COLO668 (cell line): ENCODE data around the gene PTPRO.

Source experiments
- DNase-seq: peaks from one replicate; lab custom pipeline; 2025; ENCODE audit not compliant: unreplicated experiment; lab: John Stamatoyannopoulos, UW

Gene PTPRO

GRCh38 chr12:15522574-15523187 is 200.4 kb downstream of the PTPRO start:
- DNase-seq, result no peak

- DNase-seq, result no peak
These were observed 203.1 kb downstream of the PTPRO start for GRCh38 chr12:15525441-15525840.

DNA sequence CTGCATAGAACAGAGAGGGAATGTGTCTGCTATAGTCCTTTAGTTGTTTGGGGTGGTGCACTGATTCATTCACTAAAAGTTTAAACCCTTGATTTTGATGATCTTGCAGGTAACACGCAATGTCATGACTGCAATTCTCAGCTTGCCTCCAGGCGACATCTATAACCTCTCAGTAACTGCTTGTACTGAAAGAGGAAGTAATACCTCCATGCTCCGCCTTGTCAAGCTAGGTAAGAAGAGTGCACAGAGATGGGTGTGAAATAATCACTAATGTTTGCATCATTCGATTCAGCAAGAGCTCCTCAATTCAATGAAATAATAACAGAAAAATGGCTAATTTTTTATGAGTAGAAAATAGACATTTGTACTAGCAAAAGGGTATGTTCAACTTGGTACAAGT is 203.7 kb downstream of the PTPRO start:
- no peak for DNase-seq

GRCh38 chr12:15527201-15528080 is 205.1 kb downstream of the PTPRO start:
- no peak for DNase-seq

GRCh38 chr12:15528666-15529065 is 206.4 kb downstream of the PTPRO start:
- DNase-seq, result no peak

DNA sequence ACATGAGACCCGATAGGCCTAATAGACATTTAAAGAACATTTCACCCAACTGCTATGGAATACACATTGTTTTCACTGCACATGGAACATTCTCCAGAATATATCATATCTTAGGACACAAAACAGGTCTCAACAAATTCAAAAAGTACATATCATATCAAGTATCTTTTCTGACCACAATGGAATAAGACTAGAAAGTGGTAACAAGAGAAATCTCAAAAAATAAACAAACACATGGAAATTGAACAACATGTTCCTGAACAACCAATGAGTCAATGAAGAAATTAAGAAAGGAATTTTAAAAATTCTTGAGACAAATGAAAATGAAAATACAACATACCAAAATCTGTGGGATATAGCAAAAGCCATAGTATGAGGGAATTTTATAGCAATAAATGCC is 208.1 kb downstream of the PTPRO start:
- DNase-seq, result no peak

DNA sequence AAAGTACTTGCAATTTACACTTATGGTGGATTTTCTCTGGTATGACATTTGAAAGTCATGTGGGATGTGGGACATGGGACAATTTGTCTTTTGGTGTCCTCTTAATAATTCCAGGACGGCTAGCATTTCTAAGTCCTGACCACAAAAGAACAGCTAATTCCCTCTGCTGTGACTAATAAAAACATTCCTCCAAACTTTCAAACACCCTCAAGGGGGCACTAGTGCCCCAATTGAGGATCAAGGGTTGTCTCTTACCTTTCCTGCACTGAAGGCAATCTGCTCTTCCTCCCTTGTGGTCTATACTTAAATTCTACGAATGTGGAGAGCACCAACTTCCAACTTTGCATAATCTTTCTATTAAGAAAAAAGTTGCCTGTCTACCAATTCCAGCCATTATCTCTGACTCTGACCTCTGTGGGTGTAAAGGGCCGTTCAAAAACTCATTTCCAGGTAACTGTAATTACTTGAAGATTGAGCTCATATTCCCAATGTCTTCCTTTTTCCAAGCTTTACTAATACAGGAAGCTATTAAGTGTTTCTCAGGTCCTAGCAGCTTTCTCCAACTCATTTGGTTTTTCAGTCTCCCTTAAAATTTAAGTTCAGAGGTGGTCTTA is 210.2 kb downstream of the PTPRO start:
- no peak for DNase-seq

DNA sequence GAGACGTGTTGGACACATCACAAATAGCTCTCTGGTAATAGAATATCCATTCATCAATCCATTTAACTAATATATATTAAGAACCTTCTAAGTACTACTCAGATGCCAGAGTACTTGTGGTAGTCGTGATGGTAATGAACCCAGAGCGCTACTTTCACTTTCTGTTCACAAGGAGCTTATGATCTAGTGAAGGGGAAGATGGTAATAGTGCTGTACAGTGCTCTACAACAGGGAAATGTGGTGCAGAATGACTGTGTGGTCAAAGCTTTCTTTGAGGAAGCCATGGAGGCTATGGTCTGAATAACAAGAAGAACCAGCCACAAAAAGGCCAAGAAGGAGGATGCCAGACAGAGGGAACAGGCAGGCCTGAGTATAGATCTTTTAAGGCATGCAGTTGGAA is 212.0 kb downstream of the PTPRO start:
- DNase-seq, result no peak

GRCh38 chr12:15534874-15535273 is 212.6 kb downstream of the PTPRO start:
- DNase-seq, result no peak

- DNase-seq, result no peak
These were observed 213.1 kb downstream of the PTPRO start for GRCh38 chr12:15535352-15535781.

GRCh38 chr12:15536446-15536845 is 214.1 kb downstream of the PTPRO start:
- DNase-seq, result no peak

GRCh38 chr12:15538881-15539280 is 216.6 kb downstream of the PTPRO start:
- DNase-seq, result no peak

DNA sequence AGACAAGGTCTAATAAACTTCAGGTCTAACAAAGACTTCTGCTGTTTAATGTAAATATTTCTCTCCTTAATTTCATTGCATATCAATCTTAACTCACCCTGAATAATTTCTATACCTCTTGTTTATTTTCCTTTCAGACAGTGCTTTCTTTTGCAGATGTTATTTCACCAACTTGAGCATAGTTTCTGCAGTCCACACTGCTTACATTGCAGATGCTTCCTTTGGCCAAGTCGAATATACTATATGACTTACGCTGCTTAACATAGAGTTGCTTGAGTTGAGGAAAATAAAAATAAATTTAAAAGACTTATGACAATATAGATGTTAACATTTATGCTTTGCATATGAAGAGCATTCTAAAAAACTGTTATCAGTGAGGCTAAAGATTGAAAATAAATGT is 217.7 kb downstream of the PTPRO start:
- no peak for DNase-seq

GRCh38 chr12:15540469-15540872 is 218.2 kb downstream of the PTPRO start:
- no peak for DNase-seq

DNA sequence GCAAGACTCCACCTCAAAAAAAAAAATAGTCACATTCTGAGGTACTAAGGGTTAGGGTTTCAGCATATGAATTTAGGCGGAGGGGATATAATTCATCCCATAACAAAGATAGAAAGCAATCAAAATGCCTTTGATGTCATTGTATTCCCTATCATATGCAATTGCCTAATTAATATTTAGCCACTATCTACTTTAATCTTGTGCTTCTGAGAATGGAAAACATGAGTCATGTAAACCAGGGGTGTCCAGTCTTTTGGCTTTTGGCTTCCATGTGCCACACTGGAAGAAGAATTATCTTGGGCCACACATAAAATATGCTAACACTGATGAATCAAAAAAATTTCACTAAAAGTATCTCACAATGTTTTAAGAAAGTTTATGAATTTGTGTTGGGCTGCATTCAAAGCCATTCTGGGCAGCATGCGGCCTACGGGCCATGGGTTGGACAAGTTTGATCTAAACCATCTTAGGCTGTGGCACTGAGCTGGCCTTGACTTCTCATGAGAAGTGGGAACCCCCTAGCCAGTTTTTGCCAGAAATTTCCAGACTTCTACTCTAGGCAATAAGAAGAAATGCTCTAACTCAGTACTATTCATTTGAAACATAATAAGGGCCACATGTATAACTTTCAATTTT is 219.8 kb downstream of the PTPRO start:
- no peak for DNase-seq

GRCh38 chr12:15543347-15543746 is 221.0 kb downstream of the PTPRO start:
- DNase-seq, result no peak

DNA sequence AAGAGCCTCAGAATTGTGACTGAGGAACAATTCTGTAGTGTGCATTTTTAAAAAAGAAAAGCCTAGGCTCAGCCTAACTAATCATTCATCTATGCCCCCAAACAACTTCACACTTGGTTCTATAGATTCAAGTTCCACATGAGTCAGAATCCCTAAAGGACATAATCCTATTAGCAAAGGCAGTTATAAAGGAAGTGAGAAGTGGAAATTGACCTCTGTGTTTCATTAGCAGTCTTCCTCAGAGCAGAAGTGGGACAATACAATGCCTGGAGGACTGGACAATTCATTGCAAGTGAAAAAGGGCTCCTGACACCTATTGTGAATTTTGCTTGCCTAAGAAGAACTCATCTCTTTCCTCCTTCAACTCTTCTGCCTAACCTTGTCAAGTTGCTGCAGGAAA is 222.3 kb downstream of the PTPRO start:
- DNase-seq, result no peak

DNA sequence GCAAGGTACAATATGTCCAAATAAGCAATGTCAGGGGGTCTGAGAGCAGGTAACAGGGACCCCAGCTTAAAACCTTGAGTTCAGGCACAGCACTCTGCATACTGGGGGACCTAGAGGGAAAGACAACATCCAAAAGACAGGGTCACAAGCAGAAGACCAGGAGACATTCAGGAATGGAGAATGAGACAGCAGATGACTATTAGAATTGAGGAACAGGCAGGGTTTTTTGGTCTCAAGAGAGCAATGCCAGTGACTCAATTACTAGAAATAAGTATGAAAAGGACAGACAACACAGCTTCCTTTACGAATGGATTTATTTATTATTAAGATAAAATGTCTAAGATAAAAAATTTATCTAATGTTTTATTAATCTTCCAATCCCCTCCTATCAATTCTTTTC is 223.0 kb downstream of the PTPRO start:
- DNase-seq, result no peak

GRCh38 chr12:15546102-15546701 is 223.9 kb downstream of the PTPRO start:
- DNase-seq, result no peak

DNA sequence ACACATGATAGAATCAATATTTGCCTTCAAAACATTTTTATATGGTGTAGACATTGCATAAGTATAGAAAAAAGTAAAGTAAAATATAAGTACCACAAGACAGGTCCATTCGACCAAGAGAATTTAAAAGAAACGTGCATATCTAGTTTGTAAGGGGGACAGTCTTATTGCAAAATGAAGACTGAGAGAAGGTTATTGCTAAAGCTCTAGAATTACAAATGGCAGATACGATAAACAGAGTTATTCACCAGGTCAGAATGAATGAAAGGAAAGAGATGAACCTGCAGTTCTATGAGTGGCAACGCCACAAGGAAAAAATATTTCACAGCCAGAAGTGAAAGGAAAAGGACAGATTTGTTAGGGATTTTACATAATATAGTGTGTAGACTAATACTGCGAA is 224.8 kb downstream of the PTPRO start:
- no peak for DNase-seq

DNA sequence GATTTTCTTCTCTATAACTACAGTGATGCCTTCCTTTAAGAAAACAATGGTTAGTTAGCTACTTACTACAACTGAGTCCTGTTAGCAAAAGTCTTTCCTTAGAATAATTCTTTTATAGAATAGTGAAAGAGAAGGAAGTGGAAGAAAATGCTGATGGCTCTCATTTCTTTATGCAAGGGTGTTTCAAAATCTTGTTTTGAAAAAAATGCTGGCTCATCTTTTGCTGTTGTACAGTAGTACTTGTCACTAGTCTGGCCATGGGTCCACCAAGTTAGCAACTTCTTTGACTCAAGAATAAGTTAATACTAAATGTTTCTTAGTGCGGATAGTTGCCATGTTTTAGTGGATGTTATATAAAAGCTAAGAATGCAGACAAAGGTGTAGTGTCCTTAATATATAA is 225.4 kb downstream of the PTPRO start:
- DNase-seq, result no peak
